ENCODE data around the gene NACC1. TPM values are rescaled to one million over a fixed set of nuclear protein-coding genes. Genes with fewer than 3 reads are reported as not detected.

NACC1 gene
- total and polyA plus RNA-seq, 9 donors = 12.9 to 23.4 (median 19.1) TPM

DNA sequence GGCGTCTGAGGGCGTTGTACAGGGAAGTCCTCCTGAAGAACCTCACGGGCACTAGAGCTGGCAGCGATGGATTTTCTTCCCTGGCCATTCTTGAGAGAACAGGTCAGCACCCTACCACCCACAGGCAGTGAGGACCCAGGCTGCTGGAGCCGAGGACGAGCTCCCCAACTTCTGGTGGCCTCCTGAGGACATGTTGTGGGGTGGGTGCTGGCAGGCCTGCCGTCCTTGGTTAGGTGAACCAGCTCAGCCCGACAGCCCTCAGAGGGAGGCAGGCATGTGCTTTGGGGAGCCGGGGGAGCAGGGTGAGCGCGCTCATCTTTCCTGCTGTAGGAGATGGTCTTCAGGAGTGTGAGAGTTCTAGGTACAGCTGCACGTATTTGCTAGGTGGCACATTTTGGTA, 30.8 kb upstream of the NACC1 start:
- Histone ChIP-seq H3K27me3 (ENCODE audit: control insufficient read depth, insufficient read depth, low read length) (no peaks in the 10 kb centered on the region), H3K27ac (ENCODE audit: low read length) (no peak overlapping the region), H3K4me1 (ENCODE audit: control insufficient read depth, insufficient read depth, low read length) (peaks cover 49% of the 10 kb centered on the region), H3K36me3 (ENCODE audit: control insufficient read depth, insufficient read depth, low read length) (peaks cover 80% of the 10 kb centered on the region), H3K4me3 (ENCODE audit: low read length) (no peak overlapping the region), H3K9me3 (replicated peaks; ENCODE audit: control insufficient read depth, low read depth, low read length) (no peaks in the 10 kb centered on the region)
- no peak for DNase-seq
- 85% methylated on average over 3 of the region's 12 CpGs for WGBS (ENCODE audit: insufficient coverage)

DNA sequence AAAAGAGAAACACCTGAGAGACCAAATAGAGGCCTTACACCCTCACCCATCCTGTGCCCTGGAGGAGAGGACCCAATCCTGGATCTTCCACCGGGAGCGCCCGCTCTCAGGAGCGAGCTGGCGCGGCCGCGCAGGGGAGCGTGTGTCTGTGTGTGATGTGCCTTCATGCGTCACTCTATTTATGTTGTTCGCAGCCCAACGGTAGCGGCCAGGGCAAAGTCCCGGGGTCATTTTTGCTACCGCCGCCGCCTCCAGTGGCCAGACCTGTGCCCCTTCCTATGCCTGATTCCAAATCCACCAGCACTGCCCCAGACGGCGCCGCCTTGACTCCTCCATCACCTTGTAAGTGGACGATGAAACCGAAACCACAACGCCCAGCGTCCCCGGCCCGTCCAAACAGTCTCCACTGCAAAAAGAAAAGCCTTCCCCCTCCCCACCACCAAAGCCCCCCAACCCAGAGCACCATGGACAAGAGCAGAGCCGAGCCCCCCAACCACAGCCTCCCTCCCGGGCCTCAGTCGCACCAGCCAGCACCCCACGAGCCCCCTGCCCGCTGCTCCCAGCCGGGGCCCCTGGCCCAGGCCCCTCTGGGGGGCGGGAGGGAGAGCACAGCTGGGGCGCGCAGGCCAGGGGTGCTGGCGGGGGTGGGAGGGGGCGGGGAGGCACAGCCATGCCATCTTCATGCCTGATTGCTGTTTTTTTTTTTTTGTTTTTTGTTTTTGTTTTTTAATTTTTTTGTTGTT, 30.1 kb upstream of the NACC1 start:
- Histone ChIP-seq H3K36me3 (ENCODE audit: control insufficient read depth, insufficient read depth, low read length) (peaks cover 77% of the 10 kb centered on the region), H3K4me3 (ENCODE audit: low read length) (no peak overlapping the region), H3K27me3 (ENCODE audit: control insufficient read depth, insufficient read depth, low read length) (no peaks in the 10 kb centered on the region), H3K27ac (ENCODE audit: low read length) (peak overlapping the region; percentile 20), H3K4me1 (ENCODE audit: control insufficient read depth, insufficient read depth, low read length) (peaks cover 49% of the 10 kb centered on the region), H3K9me3 (replicated peaks; ENCODE audit: control insufficient read depth, low read depth, low read length) (no peaks in the 10 kb centered on the region)
- WGBS (ENCODE audit: insufficient coverage) = 78% methylated on average over 18 of the region's 37 CpGs
- DNase-seq = no peak

DNA sequence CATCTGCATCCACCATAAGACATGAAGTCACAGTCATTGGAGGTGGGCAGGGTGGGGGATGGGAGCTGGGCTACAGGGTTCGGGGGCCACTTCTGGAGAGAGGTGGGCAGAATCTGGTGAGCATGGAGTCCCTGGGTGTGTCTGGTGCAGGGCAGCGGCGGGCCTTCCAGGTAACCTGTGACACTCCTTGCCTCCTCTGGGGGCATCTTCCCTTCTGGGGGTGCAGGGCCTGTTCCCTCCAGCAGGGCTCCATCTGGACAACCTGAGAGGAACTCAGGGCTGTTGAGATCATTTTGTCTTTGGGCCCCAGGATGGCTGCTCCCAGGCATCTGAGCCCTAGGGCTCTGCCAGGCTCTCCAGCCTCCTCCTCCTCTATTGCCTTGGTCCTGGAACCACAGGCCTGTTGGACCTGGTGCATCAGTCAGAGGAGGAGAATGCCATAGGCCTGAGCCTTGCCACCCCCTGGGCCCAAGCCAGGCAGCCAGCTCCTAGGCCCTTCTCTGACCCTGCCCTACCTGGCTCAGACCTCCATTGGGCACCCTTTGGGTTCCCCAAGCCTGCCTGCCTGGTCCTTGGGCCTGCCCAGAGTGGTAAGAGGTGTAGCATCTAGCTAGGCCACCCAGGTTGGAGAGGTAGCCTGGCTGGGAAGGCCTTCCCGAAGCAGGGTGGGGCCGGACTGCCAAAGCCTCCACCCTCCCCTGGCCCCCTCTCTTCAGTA, 28.8 kb upstream of the NACC1 start:
- Histone ChIP-seq H3K27me3 (ENCODE audit: control insufficient read depth, insufficient read depth, low read length) (no peaks in the 10 kb centered on the region), H3K4me3 (ENCODE audit: low read length) (no peak overlapping the region), H3K4me1 (ENCODE audit: control insufficient read depth, insufficient read depth, low read length) (peaks cover 55% of the 10 kb centered on the region), H3K27ac (ENCODE audit: low read length) (peak overlapping the region; percentile 91), H3K9me3 (replicated peaks; ENCODE audit: control insufficient read depth, low read depth, low read length) (no peaks in the 10 kb centered on the region), H3K36me3 (ENCODE audit: control insufficient read depth, insufficient read depth, low read length) (peaks cover 70% of the 10 kb centered on the region)
- DNase-seq = no peak
- WGBS (ENCODE audit: insufficient coverage) = 67% methylated on average over 2 of the region's 5 CpGs

DNA sequence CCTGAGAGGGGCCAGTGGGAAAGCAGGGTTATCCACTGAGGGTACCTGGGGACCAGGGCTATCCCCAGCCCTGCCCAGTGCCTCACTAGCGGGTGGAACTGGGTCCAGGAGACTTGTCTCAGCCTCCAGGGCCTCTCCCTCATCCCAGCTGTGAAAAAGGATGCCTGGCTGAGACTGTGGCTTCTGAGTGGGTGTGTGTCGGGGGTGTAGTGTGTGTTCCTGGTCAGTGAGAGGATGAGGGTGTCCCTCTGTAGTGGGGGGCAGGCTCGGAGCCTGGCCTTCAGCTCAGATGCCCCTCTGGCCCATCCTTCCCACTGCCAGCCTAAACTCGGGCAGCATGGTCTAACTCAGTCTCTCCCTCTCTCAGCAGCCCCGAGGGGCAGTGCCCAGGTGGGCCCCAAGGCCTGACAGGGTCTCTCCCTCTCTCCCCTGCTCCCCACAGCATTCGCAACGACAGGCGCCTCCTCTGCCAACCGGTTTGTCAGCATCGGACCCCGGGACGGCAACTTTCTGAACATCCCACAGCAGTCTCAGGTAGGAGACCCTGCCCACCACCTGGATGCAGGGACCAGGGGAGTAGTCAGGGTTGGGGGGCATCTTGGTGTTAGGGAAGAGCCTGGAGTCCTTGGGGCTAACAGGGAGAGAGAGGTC, 28.1 kb upstream of the NACC1 start:
- H3K4me1 ChIP-seq (ENCODE audit: control insufficient read depth, insufficient read depth, low read length) = peaks cover 61% of the 10 kb centered on the region
- peaks cover 68% of the 10 kb centered on the region for H3K36me3 ChIP-seq (ENCODE audit: control insufficient read depth, insufficient read depth, low read length)

DNA sequence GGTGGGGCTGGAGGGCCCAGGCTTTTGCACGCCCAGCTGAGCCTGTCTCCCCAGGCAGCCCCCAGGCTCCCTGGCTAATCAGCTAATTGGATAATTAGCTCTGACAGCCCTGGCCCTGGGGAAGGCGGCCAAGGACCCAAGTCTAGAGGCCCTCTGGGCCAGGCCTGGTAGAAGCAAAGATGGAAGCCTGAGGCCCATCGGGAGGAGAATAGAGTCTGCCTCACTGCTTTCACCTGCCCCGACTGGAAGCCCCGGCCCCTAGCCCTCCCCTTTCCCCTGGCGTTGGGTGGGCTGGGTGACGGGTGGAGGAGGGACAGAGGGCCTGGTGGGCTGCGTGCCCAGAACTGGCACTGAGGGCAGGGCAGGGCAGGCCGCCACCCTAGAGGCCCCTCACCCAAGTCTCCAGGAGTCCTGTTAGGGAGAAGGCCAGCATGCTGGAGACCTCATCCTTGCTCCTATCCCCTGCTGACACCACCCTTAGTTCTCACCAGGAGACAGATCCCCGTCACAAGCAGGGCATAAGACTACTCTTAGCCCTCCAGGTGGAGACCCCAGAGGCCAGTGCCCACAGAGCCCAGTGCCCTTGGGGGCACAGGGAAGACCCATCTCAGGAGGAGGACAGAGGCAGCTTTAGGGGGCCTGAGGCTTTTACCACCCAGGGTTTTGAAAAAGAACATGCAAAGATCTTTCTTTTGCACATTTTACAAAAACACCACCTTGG, 27.4 kb upstream of the NACC1 start:
- no peak for DNase-seq
- peaks cover 66% of the 10 kb centered on the region for H3K36me3 ChIP-seq (ENCODE audit: control insufficient read depth, insufficient read depth, low read length)
- 59% methylated on average over 3 of the region's 10 CpGs for WGBS (ENCODE audit: insufficient coverage)
- no peak overlapping the region for H3K4me3 ChIP-seq (ENCODE audit: low read length)
- peaks cover 2% of the 10 kb centered on the region for H3K27me3 ChIP-seq (ENCODE audit: control insufficient read depth, insufficient read depth, low read length)
- H3K4me1 ChIP-seq (ENCODE audit: control insufficient read depth, insufficient read depth, low read length) = peaks cover 64% of the 10 kb centered on the region
- peak overlapping the region; percentile 91 for H3K27ac ChIP-seq (ENCODE audit: low read length)
- H3K9me3 ChIP-seq (replicated peaks; ENCODE audit: control insufficient read depth, low read depth, low read length) = no peaks in the 10 kb centered on the region

More for the DNA sequence above, 28.1 kb upstream of the NACC1 start:
- Histone ChIP-seq H3K27ac (ENCODE audit: low read length) (peak overlapping the region; percentile 91), H3K9me3 (replicated peaks; ENCODE audit: control insufficient read depth, low read depth, low read length) (no peaks in the 10 kb centered on the region), H3K4me3 (ENCODE audit: low read length) (no peak overlapping the region), H3K27me3 (ENCODE audit: control insufficient read depth, insufficient read depth, low read length) (no peaks in the 10 kb centered on the region)
- 58% methylated on average over 3 of the region's 12 CpGs for WGBS (ENCODE audit: insufficient coverage)
- no peak for DNase-seq

- peak; percentile 97 for DNase-seq
Observed at GRCh38 chr19:13091400-13092157, 26.5 kb upstream of the NACC1 start.

GRCh38 chr19:13092158-13092543, 25.9 kb upstream of the NACC1 start:
- Histone ChIP-seq H3K9me3 (replicated peaks; ENCODE audit: control insufficient read depth, low read depth, low read length) (no peaks in the 10 kb centered on the region), H3K27ac (ENCODE audit: low read length) (peak overlapping the region; percentile 91), H3K36me3 (ENCODE audit: control insufficient read depth, insufficient read depth, low read length) (peaks cover 57% of the 10 kb centered on the region), H3K27me3 (ENCODE audit: control insufficient read depth, insufficient read depth, low read length) (peaks cover 11% of the 10 kb centered on the region), H3K4me1 (ENCODE audit: control insufficient read depth, insufficient read depth, low read length) (peaks cover 68% of the 10 kb centered on the region), H3K4me3 (ENCODE audit: low read length) (no peak overlapping the region)
- WGBS (ENCODE audit: insufficient coverage) = 62% methylated on average over 1 of the region's 2 CpGs
- DNase-seq = no peak

More at GRCh38 chr19:13091400-13092157, 26.5 kb upstream of the NACC1 start:
- WGBS (ENCODE audit: insufficient coverage) = 14% methylated on average over 13 of the region's 25 CpGs
- H3K36me3 ChIP-seq (ENCODE audit: control insufficient read depth, insufficient read depth, low read length) = peaks cover 63% of the 10 kb centered on the region
- peak overlapping the region; percentile 91 for H3K27ac ChIP-seq (ENCODE audit: low read length)
- peaks cover 7% of the 10 kb centered on the region for H3K27me3 ChIP-seq (ENCODE audit: control insufficient read depth, insufficient read depth, low read length)
- no peaks in the 10 kb centered on the region for H3K9me3 ChIP-seq (replicated peaks; ENCODE audit: control insufficient read depth, low read depth, low read length)
- H3K4me1 ChIP-seq (ENCODE audit: control insufficient read depth, insufficient read depth, low read length) = peaks cover 68% of the 10 kb centered on the region
- no peak overlapping the region for H3K4me3 ChIP-seq (ENCODE audit: low read length)

GRCh38 chr19:13092606-13093235, 25.3 kb upstream of the NACC1 start:
- Histone ChIP-seq H3K9me3 (replicated peaks; ENCODE audit: control insufficient read depth, low read depth, low read length) (no peaks in the 10 kb centered on the region), H3K4me1 (ENCODE audit: control insufficient read depth, insufficient read depth, low read length) (peaks cover 69% of the 10 kb centered on the region), H3K36me3 (ENCODE audit: control insufficient read depth, insufficient read depth, low read length) (peaks cover 52% of the 10 kb centered on the region), H3K4me3 (ENCODE audit: low read length) (no peak overlapping the region), H3K27ac (ENCODE audit: low read length) (peak overlapping the region; percentile 91), H3K27me3 (ENCODE audit: control insufficient read depth, insufficient read depth, low read length) (peaks cover 16% of the 10 kb centered on the region)
- WGBS (ENCODE audit: insufficient coverage) = 14% methylated on average over 5 of the region's 14 CpGs
- DNase-seq = no peak
